ENCODE measurements around the gene ABCA9.
"Not testable (repeated sequence)": the region's sequence is repeated elsewhere in the genome, so short reads cannot be mapped to it uniquely, and the experiment has no call there.

The ABCA9 gene

GRCh38 chr17:68944435-68945035 lies 116.2 kb downstream of the ABCA9 start:
- no peak for DNase-seq

- DNase-seq, result not testable (repeated sequence)
Observed at GRCh38 chr17:68943812-68944182, 116.9 kb downstream of the ABCA9 start.

GRCh38 chr17:68943123-68943811 lies 117.5 kb downstream of the ABCA9 start:
- no peak for DNase-seq

GRCh38 chr17:68942389-68942788 lies 118.3 kb downstream of the ABCA9 start:
- no peak for DNase-seq

GRCh38 chr17:68941761-68942160 lies 119.0 kb downstream of the ABCA9 start:
- no peak for DNase-seq

- DNase-seq, result no peak
Observed at GRCh38 chr17:68939195-68939594, 121.5 kb downstream of the ABCA9 start.

GRCh38 chr17:68937890-68938514 lies 122.7 kb downstream of the ABCA9 start:
- DNase-seq, result no peak

GRCh38 chr17:68927516-68927915 lies 133.2 kb downstream of the ABCA9 start:
- DNase-seq, result no peak

- DNase-seq, result no peak
Observed at GRCh38 chr17:68924793-68925720, 135.7 kb downstream of the ABCA9 start.

All from activated CD4-positive, alpha-beta T cell treated with anti-CD3 and anti-CD28 coated beads, Interleukin-2, amount 50 U/mL, for 1 hour (primary cell).